H1 (cell line): Measurements from ENCODE around the gene TRAF5.

Experiments used
- CHD2 ChIP-seq: IDR thresholded peaks from 2 replicates; pipeline ENCODE4 v1.6.1; 2012; ENCODE audit warnings: low read length, improper control_type of control experiment
- EP300 ChIP-seq, 2 experiments: IDR thresholded peaks; 1 replicate in 1 of 2; 2 replicates in 1 of 2; pipeline ENCODE4 v1.6.1; 2011 to 2012; ENCODE audit warnings: low read depth in 2 of 2, low read length in 2 of 2, mild to moderate bottlenecking in 2 of 2, borderline replicate concordance in 1 of 2, inconsistent platforms in 1 of 2, moderate library complexity in 1 of 2
- EZH2 ChIP-seq: fragments of 200-600 bp; sonication (generic); IDR thresholded peaks from 2 replicates; pipeline ENCODE4 v1.7.1; 2012; ENCODE audit warnings: low read depth, mild to moderate bottlenecking, moderate library complexity, low read length, inconsistent platforms; ENCODE audit not compliant: severe bottlenecking
- HDAC6 ChIP-seq: IDR thresholded peaks from one replicate; pipeline ENCODE4 v1.7.1; 2012; ENCODE audit warnings: low read depth, mild to moderate bottlenecking, inconsistent platforms, low read length, moderate library complexity
- POU5F1 ChIP-seq: IDR thresholded peaks from 2 replicates; pipeline ENCODE4 v1.6.1; 2011; ENCODE audit warnings: low read depth, mild to moderate bottlenecking, low read length, moderate library complexity
- SIX5 ChIP-seq: IDR thresholded peaks from 2 replicates; pipeline ENCODE4 v1.6.1; 2011; ENCODE audit warnings: mild to moderate bottlenecking, low read depth, low read length
- TF ChIP-seq, protein P1 (sequence below), 3 experiments: IDR thresholded peaks; 1 replicate in 2 of 3; 2 replicates in 1 of 3; pipeline versions ENCODE4 v1.5.1 to v1.6.1; 2011; ENCODE audit warnings: low read length in 3 of 3, mild to moderate bottlenecking in 3 of 3, inconsistent platforms in 2 of 3, low read depth in 1 of 3, moderate library complexity in 1 of 3; ENCODE audit not compliant: insufficient read depth in 1 of 3; ENCODE audit errors: control extremely low read depth in 1 of 3

GRCh38 chr1:211309617-211310016 lies 17.0 kb upstream of the TRAF5 start:
- no peak for TF ChIP-seq SIX5
- TF ChIP-seq, protein P1, sequence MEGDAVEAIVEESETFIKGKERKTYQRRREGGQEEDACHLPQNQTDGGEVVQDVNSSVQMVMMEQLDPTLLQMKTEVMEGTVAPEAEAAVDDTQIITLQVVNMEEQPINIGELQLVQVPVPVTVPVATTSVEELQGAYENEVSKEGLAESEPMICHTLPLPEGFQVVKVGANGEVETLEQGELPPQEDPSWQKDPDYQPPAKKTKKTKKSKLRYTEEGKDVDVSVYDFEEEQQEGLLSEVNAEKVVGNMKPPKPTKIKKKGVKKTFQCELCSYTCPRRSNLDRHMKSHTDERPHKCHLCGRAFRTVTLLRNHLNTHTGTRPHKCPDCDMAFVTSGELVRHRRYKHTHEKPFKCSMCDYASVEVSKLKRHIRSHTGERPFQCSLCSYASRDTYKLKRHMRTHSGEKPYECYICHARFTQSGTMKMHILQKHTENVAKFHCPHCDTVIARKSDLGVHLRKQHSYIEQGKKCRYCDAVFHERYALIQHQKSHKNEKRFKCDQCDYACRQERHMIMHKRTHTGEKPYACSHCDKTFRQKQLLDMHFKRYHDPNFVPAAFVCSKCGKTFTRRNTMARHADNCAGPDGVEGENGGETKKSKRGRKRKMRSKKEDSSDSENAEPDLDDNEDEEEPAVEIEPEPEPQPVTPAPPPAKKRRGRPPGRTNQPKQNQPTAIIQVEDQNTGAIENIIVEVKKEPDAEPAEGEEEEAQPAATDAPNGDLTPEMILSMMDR (IDR thresholded peaks at IDR 0.05; ENCODE audit: control extremely low read depth in 1 of 3, insufficient read depth in 1 of 3, low read depth in 1 of 3, low read length in 3 of 3) = no peak
- TF ChIP-seq EP300 (IDR thresholded peaks at IDR 0.05; ENCODE audit: borderline replicate concordance in 1 of 2, low read depth in 2 of 2, low read length in 2 of 2) = no peak
- no peak for TF ChIP-seq EZH2
- no peak for TF ChIP-seq POU5F1
- TF ChIP-seq CHD2 = no peak
- TF ChIP-seq HDAC6 = no peak
